Trophoblast cell (in vitro differentiated cells and primary cell): Measurements from ENCODE around the gene SLIT1.

ENCODE experiments used
- DNase-seq, 2 donors: peaks; one replicate each; pipeline ENCODE4 v3.0.0-alpha.2; 2016
- H2AFZ ChIP-seq: 2 replicates; pipeline ENCODE4 v1.6.1; 2013; ENCODE audit warnings: low read length, moderate library complexity, mild to moderate bottlenecking; ENCODE audit not compliant: insufficient read depth, poor library complexity
- H2AK5ac ChIP-seq: 2 replicates; pipeline ENCODE4 v1.6.1; 2013; ENCODE audit warnings: mild to moderate bottlenecking, low read length
- H2BK120ac ChIP-seq: 2 replicates; pipeline ENCODE4 v1.6.1; 2013; ENCODE audit warnings: low read length, mild to moderate bottlenecking, moderate library complexity; ENCODE audit not compliant: insufficient read depth, poor library complexity
- H2BK12ac ChIP-seq: 2 replicates; pipeline ENCODE4 v1.6.1; 2013; ENCODE audit warnings: mild to moderate bottlenecking, low read length, moderate library complexity
- H2BK5ac ChIP-seq: 2 replicates; pipeline ENCODE4 v1.6.1; 2013; ENCODE audit warnings: low read length, low read depth, moderate library complexity, mild to moderate bottlenecking; ENCODE audit not compliant: poor library complexity
- H3K14ac ChIP-seq: 2 replicates; pipeline ENCODE4 v1.6.1; 2013; ENCODE audit warnings: mild to moderate bottlenecking, low read length
- H3K18ac ChIP-seq: 2 replicates; pipeline ENCODE4 v1.6.1; 2013; ENCODE audit warnings: mild to moderate bottlenecking, low read length
- H3K23ac ChIP-seq: 2 replicates; pipeline ENCODE4 v1.6.1; 2013; ENCODE audit warnings: low read length
- H3K27ac ChIP-seq: 2 replicates; pipeline ENCODE4 v1.5.1; 2013; ENCODE audit warnings: low read depth, mild to moderate bottlenecking, inconsistent platforms, low read length, moderate library complexity
- H3K27me3 ChIP-seq: 2 replicates; pipeline ENCODE4 v1.6.1; 2013; ENCODE audit warnings: inconsistent platforms, mild to moderate bottlenecking, low read length, moderate library complexity; ENCODE audit not compliant: insufficient read depth
- H3K36me3 ChIP-seq, 2 experiments: 1 replicate in 1 of 2; 2 replicates in 1 of 2; pipeline ENCODE4 v1.6.1; 2013; ENCODE audit warnings: low read length in 2 of 2, mild to moderate bottlenecking in 2 of 2, moderate library complexity in 1 of 2; ENCODE audit not compliant: insufficient read depth in 2 of 2, control insufficient read depth in 1 of 2
- H3K4ac ChIP-seq: 2 replicates; pipeline ENCODE4 v1.6.1; 2013; ENCODE audit warnings: low read depth, mild to moderate bottlenecking, low read length, moderate library complexity
- H3K4me1 ChIP-seq, 2 experiments: 1 replicate in 1 of 2; 2 replicates in 1 of 2; pipeline ENCODE4 v1.6.1; 2013; ENCODE audit warnings: low read length in 2 of 2, mild to moderate bottlenecking in 2 of 2, moderate library complexity in 1 of 2; ENCODE audit not compliant: insufficient read depth in 2 of 2, control insufficient read depth in 1 of 2
- H3K4me2 ChIP-seq: 2 replicates; pipeline ENCODE4 v1.6.1; 2013; ENCODE audit warnings: inconsistent platforms, mild to moderate bottlenecking, low read length, moderate library complexity
- H3K4me3 ChIP-seq: 2 replicates; pipeline ENCODE4 v1.5.1; 2013; ENCODE audit warnings: mild to moderate bottlenecking, low read depth, low read length, inconsistent platforms
- H3K79me1 ChIP-seq: one replicate; pipeline ENCODE4 v1.6.1; 2013; ENCODE audit warnings: low read length
- H3K79me2 ChIP-seq: 2 replicates; pipeline ENCODE4 v1.6.1; 2013; ENCODE audit warnings: low read length, mild to moderate bottlenecking; ENCODE audit not compliant: control insufficient read depth, insufficient read depth, poor library complexity
- H3K9ac ChIP-seq: 2 replicates; pipeline ENCODE4 v1.6.1; 2013; ENCODE audit warnings: mild to moderate bottlenecking, low read length
- H3K9me3 ChIP-seq: 2 replicates; pipeline ENCODE4 v1.6.1; 2013; ENCODE audit warnings: low read depth, mild to moderate bottlenecking, control low read depth, inconsistent platforms, low read length; ENCODE audit not compliant: insufficient read depth
- H4K12ac ChIP-seq: 2 replicates; pipeline ENCODE4 v1.6.1; 2013; ENCODE audit warnings: low read depth, mild to moderate bottlenecking, low read length, moderate library complexity
- H4K8ac ChIP-seq: 2 replicates; pipeline ENCODE4 v1.6.1; 2013; ENCODE audit warnings: low read depth, mild to moderate bottlenecking, low read length, moderate library complexity
- H4K91ac ChIP-seq: one replicate; pipeline ENCODE4 v1.6.1; 2013; ENCODE audit warnings: low read depth, mild to moderate bottlenecking, low read length, moderate library complexity
- WGBS: extraction: QIAGEN DNeasy Blood & Tissue Kit; methylation state at CpG from one replicate; pipeline ENCODE4 v1.1.7; 2013; ENCODE audit warnings: missing lambda C conversion rate; ENCODE audit not compliant: insufficient read length, insufficient coverage; ENCODE audit errors: extremely low coverage; 5-methylcytosine and 5-hydroxymethylcytosine counted together

Gene SLIT1

DNA sequence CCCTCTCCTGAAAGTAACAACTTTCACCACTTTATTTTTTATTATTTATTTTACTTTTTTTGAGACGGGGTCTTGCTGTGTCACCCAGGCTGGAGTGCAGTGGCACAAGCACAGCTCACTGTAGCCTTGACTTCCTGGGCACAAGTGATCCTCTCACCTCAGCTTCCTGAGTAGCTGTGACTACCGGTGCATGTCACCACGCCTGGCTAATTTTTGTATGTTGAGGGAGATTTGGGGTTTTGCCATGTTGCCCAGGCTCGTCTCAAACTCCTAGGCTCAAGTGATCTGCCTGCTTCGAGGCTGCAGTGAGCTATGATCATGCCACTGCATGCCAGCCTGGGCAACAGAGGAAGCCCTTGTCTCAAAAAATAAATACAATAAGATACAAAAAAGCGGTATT, 14.9 kb upstream of the SLIT1 start:
- Histone ChIP-seq H4K8ac (no peak overlapping the region), H3K9ac (no peak overlapping the region), H2BK5ac (no peak overlapping the region), H3K27ac (no peak overlapping the region), H3K4me1 (peaks cover 0 to 3% of the 10 kb centered on the region in 2 experiments), H4K12ac (no peak overlapping the region), H4K91ac (no peak overlapping the region), H3K79me1 (no peaks in the 10 kb centered on the region), H2AFZ (no peak overlapping the region), H2BK12ac (no peak overlapping the region), H3K36me3 (no peaks in the 10 kb centered on the region), H3K18ac (no peak overlapping the region), H3K14ac (no peak overlapping the region), H3K9me3 (peaks cover under 1% of the 10 kb centered on the region), H2BK120ac (no peak overlapping the region), H3K4me3 (no peak overlapping the region), H2AK5ac (no peak overlapping the region), H3K27me3 (peaks cover 8% of the 10 kb centered on the region), H3K79me2 (no peaks in the 10 kb centered on the region), H3K4me2 (no peak overlapping the region), H3K23ac (no peak overlapping the region), H3K4ac (no peak overlapping the region)
- no CpG with 5 or more reads among the region's 6 CpGs for WGBS
- DNase-seq = no peak

DNA sequence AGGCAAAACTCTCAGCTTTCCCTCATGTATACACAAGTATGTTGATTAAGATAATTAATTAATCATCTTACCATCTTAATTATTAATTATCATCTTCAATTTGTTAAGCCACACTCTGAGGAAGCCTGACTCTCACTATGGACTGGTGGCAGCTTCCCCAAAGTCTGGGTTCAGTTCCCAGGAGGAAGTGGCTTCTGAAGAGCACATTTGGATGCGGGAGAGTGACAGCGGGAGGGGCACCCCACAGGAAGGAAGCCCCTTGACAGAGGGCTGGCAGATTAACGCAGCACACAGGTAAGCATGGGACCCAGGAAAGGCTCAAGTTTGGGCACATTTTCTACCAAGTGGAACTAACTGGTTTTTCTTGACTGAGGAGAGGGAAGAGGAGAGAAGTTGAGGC, 13.4 kb upstream of the SLIT1 start:
- Histone ChIP-seq H3K4me2 (no peak overlapping the region), H3K27me3 (peaks cover 10% of the 10 kb centered on the region), H3K36me3 (no peaks in the 10 kb centered on the region), H3K27ac (no peak overlapping the region), H3K79me2 (no peaks in the 10 kb centered on the region), H3K14ac (no peak overlapping the region), H3K79me1 (no peaks in the 10 kb centered on the region), H2AFZ (no peak overlapping the region), H4K8ac (no peak overlapping the region), H3K4me1 (peaks cover 0 to 3% of the 10 kb centered on the region in 2 experiments), H2BK120ac (no peak overlapping the region), H2AK5ac (no peak overlapping the region), H3K18ac (no peak overlapping the region), H3K4ac (no peak overlapping the region), H2BK12ac (no peak overlapping the region), H4K12ac (no peak overlapping the region), H3K4me3 (no peak overlapping the region), H3K9me3 (no peaks in the 10 kb centered on the region), H3K9ac (no peak overlapping the region), H2BK5ac (no peak overlapping the region), H3K23ac (no peak overlapping the region), H4K91ac (no peak overlapping the region)
- no CpG with 5 or more reads among the region's 3 CpGs for WGBS
- DNase-seq = no peak

DNA sequence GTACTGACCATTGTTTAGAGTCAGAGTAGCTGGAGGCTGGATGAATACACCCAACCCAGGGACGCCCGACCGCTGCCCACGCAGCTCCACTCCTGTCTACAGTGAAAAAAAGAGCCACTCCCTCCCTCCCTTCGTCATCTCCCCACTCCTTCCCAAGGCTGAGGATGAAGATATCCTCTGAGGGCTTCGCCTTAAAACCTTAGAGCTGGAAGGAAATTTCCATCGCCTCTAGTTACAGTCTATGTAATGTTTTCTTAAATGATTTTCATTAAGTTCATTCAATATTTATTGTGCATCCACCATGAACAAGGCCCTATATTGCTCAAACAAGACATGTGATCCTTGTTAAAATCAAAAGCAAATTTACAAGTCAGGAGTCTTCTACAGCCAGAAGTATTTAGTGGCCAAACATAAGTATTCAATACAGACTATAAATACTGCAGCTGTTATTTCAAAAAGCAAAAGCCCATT, 11.3 kb upstream of the SLIT1 start:
- Histone ChIP-seq H3K4me2 (no peak overlapping the region), H4K8ac (no peak overlapping the region), H3K9me3 (no peaks in the 10 kb centered on the region), H3K36me3 (no peaks in the 10 kb centered on the region), H2AFZ (no peak overlapping the region), H3K27ac (no peak overlapping the region), H2AK5ac (no peak overlapping the region), H3K14ac (no peak overlapping the region), H2BK12ac (no peak overlapping the region), H3K27me3 (peaks cover 10% of the 10 kb centered on the region), H3K18ac (no peak overlapping the region), H2BK5ac (no peak overlapping the region), H2BK120ac (no peak overlapping the region), H3K9ac (no peak overlapping the region), H3K79me2 (no peaks in the 10 kb centered on the region), H3K23ac (no peak overlapping the region), H3K4ac (no peak overlapping the region), H3K79me1 (no peaks in the 10 kb centered on the region), H4K12ac (no peak overlapping the region), H4K91ac (no peak overlapping the region), H3K4me1 (peaks cover 0 to 3% of the 10 kb centered on the region in 2 experiments), H3K4me3 (no peak overlapping the region)
- no peak for DNase-seq
- WGBS = no CpG with 5 or more reads among the region's 7 CpGs

DNA sequence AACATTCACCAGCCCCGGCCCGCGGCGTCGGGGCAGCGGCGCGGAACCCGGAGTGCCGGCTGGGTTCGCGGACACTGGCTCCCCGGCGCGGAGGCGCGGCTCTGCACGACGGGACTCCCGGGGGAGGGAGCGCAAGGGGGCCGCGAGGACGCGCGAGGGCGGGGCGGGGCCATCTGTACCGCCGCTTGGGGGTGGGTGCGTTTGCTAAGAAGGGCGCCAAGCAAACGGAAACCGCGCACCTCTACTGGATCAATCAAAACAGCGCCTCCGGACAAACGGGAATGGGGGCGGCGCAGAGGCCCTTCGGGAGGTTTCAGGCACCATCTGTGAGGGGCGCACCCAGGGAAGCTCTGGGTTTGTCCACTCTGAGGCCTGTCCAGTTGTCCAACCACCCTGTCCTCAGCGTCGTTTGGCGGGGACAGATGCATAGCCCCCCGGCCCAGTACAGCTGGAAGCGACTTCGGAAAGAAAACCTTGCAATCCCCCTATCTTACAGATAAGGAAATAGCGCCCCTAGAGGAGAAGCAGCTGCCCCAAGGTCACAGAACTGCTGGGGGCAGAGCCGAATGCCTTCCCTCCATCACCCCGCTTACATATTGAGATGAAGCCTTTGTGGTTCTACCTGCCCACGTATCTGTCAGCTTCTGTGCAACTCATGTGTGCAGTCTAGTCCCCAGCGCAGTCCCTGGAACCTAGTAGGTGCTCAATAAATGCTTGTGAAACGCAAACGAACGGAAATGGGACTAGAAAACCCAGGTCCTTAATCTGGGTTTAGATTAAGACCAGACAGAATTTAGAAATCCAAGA, 10.7 kb upstream of the SLIT1 start:
- H2AFZ ChIP-seq = peak overlapping the region; percentile 81
- peak overlapping the region; percentile 90 for H3K4me2 ChIP-seq
- no peaks in the 10 kb centered on the region for H3K9me3 ChIP-seq
- DNase-seq = peak in 1 of 2 donors; percentile 47
- H4K91ac ChIP-seq = no peak overlapping the region
- no peaks in the 10 kb centered on the region for H3K36me3 ChIP-seq
- no peak overlapping the region for H2BK12ac ChIP-seq
- no peak overlapping the region for H2BK5ac ChIP-seq
- no peak overlapping the region for H3K27ac ChIP-seq
- H4K8ac ChIP-seq = no peak overlapping the region
- H3K23ac ChIP-seq = no peak overlapping the region
- H3K9ac ChIP-seq = no peak overlapping the region
- H3K18ac ChIP-seq = no peak overlapping the region
- H3K79me1 ChIP-seq = no peaks in the 10 kb centered on the region
- peak overlapping the region; percentile 59 for H3K4me3 ChIP-seq
- H3K14ac ChIP-seq = no peak overlapping the region
- whole genome bisulfite sequencing = no CpG with 5 or more reads among the region's 56 CpGs
- no peak overlapping the region for H2AK5ac ChIP-seq
- no peaks in the 10 kb centered on the region for H3K79me2 ChIP-seq
- H2BK120ac ChIP-seq = no peak overlapping the region
- H4K12ac ChIP-seq = no peak overlapping the region
- H3K4me1 ChIP-seq = peaks cover 0 to 3% of the 10 kb centered on the region in 2 experiments
- H3K27me3 ChIP-seq = peaks cover 10% of the 10 kb centered on the region
- H3K4ac ChIP-seq = no peak overlapping the region
